NK-92 (cell line): ENCODE data around the gene C17orf50.

Experiments
- DNase-seq: peaks from one replicate; lab custom pipeline; 2025; ENCODE audit not compliant: unreplicated experiment; lab: John Stamatoyannopoulos, UW

C17orf50 gene

DNA sequence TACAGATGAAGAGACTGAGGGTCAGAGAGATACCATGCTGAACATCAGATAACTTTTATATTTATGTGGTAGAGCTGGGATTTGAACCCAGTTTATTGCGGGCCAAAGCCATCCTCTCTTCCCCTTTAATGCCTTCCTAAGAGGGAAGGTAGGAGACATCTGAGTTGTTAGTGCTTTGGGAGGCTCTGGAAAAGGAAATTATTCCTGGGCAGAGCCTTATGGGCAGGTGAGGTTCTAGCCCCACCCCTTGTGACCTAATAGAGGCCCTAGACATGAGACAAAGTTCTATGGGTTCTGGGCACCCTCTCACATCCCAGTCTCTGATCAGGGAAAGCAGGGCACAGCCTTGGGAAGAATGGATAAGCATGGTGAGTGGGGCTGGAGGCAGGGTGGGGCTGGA lies at the start of gene C17orf50:
C17orf50 (plus strand) TSS at position 301 of the 400 bp plus-strand sequence; CDS start at position 356, 55 bp downstream.
- no peak for DNase-seq

GRCh38 chr17:35710950-35711349 lies 49.7 kb upstream of the C17orf50 start:
- DNase-seq, result no peak

GRCh38 chr17:35713069-35713728 lies 47.5 kb upstream of the C17orf50 start:
- DNase-seq, result no peak

GRCh38 chr17:35714988-35715387 lies 45.7 kb upstream of the C17orf50 start:
- DNase-seq, result no peak

- no peak for DNase-seq
These were observed 45.3 kb upstream of the C17orf50 start for GRCh38 chr17:35715416-35715815.

DNA sequence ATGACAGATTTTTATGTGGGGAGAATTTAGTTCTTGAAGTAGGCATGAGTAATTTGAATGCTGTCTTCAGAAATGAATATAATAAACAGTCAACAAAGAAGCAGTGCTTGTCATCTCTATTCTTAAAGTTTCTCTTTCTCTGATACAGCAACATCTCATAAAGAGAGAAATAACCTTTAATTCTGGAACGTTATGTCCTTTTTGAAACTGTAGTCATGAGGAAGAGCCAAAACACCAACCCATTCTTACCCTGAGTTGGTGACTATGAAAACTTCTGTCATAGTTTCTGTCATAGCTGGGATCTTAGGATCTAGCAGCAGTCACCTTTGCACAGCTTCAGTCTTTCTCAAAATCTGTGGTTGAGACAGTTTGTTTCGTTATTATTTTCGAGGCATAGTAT lies 44.5 kb upstream of the C17orf50 start:
- no peak for DNase-seq

- no peak for DNase-seq
These were observed 43.7 kb upstream of the C17orf50 start for GRCh38 chr17:35716897-35717465.

- no peak for DNase-seq
These were observed 43.2 kb upstream of the C17orf50 start for GRCh38 chr17:35717475-35717874.

DNA sequence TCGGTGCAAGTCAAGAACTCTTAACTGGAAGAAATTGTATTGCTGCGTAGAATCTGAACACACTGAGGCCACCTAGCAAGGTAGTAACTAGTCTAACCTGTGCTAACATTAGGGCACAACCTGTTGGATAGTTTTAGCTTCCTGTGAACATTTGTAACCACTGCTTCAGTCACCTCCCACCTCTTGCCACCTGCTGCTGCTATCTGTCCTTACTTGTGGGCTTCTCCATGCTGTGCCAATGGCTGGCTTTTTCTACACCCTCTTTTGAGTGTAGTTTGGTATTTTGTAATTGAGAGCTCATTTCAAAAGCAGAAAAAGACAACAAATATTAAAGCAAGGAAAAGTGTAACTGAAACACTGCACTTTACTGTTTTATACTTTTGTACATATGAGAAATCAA lies 37.0 kb upstream of the C17orf50 start:
- no peak for DNase-seq

- no peak for DNase-seq
These were observed 35.6 kb upstream of the C17orf50 start for GRCh38 chr17:35725058-35725457.

- DNase-seq, result no peak
These were observed 34.9 kb upstream of the C17orf50 start for GRCh38 chr17:35725802-35726126.

DNA sequence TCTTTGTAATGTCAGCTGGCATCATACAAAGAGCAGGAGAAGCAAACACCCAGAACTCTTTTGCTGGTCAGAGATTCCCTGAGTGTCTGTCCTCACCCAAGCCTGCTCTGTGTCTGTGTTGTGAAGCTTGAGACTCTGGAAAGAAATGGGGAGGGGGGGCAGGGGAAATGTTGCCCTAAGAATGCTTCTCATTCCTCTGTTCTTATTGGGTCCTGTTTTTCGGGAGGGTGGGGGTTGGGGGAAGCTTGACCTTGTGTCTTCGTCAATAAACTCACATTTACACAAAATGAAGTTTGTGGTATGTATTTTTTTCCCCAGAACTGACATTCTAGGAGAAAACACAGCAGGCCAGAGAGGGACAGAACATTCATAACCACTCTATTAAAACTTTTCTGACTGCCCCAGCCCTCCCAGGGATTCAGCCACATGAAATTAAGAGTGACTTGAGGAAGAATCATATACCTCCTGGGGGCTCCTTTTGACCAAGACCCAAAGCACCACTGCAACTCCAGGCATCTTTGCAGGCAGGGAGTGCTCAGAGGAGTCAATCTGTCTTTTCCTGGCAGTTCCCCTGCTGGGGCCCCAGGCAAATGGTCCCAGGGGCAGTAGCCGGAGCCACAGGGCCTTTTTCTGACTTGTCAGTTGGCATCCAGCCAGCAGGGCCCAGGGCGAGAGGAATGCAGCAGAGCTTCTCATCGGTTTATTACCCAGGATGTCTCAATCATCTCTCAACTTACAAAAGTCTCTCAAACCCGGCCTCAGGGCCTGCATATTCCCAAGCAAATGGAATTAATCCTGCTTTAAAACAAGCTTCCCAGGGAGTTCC lies 34.3 kb upstream of the C17orf50 start:
- DNase-seq, result no peak

GRCh38 chr17:35726953-35727460 lies 33.7 kb upstream of the C17orf50 start:
- no peak for DNase-seq

GRCh38 chr17:35727635-35728034 lies 33.1 kb upstream of the C17orf50 start:
- DNase-seq, result no peak

DNA sequence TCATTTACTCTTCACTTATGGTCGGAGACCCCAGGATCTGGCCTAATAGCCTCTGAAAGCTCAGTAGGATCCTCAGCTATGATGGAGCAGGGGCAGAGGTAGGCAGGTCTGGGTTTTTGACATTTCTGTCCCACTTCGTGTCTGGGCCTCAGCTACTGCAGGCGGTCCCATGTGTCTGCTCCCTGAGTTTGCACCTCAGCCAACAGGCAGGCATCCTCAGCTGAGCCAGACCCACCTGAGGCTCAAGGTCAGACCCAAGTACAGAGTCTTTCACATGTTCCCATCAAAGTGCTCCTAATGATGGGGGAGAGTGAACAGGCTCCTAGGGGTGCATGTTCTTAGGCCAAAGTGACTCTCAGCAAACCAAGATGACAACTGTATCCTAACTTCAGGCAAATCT lies 32.1 kb upstream of the C17orf50 start:
- no peak for DNase-seq

DNA sequence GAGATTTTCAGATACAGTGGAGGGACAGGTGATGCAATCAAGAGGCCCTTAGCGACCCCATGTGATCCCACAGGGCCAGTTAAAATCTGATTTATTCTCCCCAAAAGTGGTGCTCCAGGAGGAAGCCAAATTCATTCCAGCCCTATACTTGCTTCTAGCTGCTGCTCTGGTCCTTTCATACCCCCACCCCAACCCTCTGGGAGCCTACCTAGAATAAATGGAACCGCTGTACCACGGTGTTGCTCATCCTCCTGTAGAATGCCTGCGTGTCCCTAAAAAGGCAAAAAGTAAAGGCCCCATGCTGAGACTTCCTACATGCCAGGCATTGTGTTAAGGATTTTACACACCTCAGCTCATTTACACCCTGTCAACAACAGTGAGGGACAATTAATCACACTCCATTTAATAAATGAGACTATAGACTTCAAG lies 31.3 kb upstream of the C17orf50 start:
- no peak for DNase-seq

DNA sequence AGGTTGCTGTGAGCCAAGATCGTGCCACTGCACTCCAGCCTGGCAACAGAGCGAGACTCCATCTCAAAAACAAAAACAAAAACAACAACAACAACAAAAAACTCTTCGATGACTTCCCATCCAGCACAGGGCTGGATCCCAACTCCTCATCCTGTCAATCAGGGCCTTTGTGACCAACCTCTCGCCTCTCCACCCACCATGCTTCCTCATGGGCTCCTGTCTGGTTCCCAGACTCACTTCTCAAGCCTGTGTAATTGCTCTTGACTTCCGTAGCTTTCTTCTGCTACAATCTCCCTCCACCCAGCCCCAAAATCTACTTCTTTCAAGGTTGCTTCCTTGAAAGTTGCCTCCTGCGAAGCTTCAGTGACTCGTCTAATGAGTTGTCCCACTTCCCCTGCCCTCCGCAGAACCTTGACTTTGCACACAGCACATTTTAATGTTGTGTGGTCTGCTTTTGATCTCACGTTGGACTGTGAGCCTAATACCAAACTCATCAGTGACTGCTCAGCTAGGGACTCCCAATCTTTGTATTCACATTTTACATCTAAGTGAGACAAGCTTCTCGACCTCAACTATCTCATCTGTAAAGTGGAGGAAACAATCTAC lies 30.2 kb upstream of the C17orf50 start:
- DNase-seq, result no peak

- DNase-seq, result no peak
These were observed 29.3 kb upstream of the C17orf50 start, which contains the start of gene RASL10B for GRCh38 chr17:35731239-35731916. RASL10B (plus strand) TSS chr17:35731639; CDS start chr17:35735185, 3,546 bp downstream.

GRCh38 chr17:35731917-35732805 lies 28.5 kb upstream of the C17orf50 start:
- DNase-seq, result no peak

DNA sequence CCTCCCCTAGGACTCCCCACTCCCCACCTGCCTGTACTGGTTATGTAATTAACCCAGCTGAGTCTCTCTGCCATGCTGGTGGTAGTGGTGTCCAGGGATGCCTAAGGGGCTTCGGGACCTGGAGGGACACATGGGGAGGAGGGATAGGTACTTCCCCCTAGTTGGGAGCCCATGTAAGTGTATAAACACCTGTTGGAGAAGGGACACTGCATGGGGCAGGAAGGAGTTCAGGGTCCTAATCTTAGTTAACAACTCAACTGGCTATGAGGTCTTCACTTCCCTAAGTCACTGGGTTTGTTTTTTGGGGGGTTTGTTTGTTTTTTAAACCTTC lies 27.9 kb upstream of the C17orf50 start:
- DNase-seq, result no peak
